ENCODE data around the gene LDLRAD4.

The LDLRAD4 gene

GRCh38 chr18:13207294-13207693 lies 11.3 kb upstream of the LDLRAD4 start:
- Histone ChIP-seq H3K36me3 (ENCODE audit: control insufficient read depth, insufficient read depth, low read length) (no peaks in the 10 kb centered on the region), H3K4me3 (ENCODE audit: low read depth, low read length) (no peak overlapping the region), H3K27me3 (ENCODE audit: control insufficient read depth, insufficient read depth, low read length) (no peaks in the 10 kb centered on the region), H3K4me2 (ENCODE audit: low read length) (no peak overlapping the region), H3K27ac (no peak overlapping the region), H3K9me3 (ENCODE audit: control insufficient read depth, low read length) (no peaks in the 10 kb centered on the region), H3K79me2 (no peaks in the 10 kb centered on the region), H3K4me1 (no peaks in the 10 kb centered on the region), H2AFZ (no peak overlapping the region), H3K9ac (no peak overlapping the region)
- no peak for TF ChIP-seq CTCF (IDR thresholded peaks at IDR 0.05)

GRCh38 chr18:13211534-13211933 lies 7.0 kb upstream of the LDLRAD4 start:
- H3K9me3 ChIP-seq (ENCODE audit: control insufficient read depth, low read length), result no peaks in the 10 kb centered on the region
- no peak overlapping the region for H3K27ac ChIP-seq
- TF ChIP-seq CTCF (IDR thresholded peaks at IDR 0.05), result no peak
- no peaks in the 10 kb centered on the region for H3K79me2 ChIP-seq
- no peaks in the 10 kb centered on the region for H3K4me1 ChIP-seq
- H3K9ac ChIP-seq, result no peak overlapping the region
- no peak overlapping the region for H2AFZ ChIP-seq
- no peaks in the 10 kb centered on the region for H3K36me3 ChIP-seq (ENCODE audit: control insufficient read depth, insufficient read depth, low read length)
- no peak overlapping the region for H3K4me2 ChIP-seq (ENCODE audit: low read length)
- H3K27me3 ChIP-seq (ENCODE audit: control insufficient read depth, insufficient read depth, low read length), result no peaks in the 10 kb centered on the region
- H3K4me3 ChIP-seq (ENCODE audit: low read depth, low read length), result no peak overlapping the region

DNA sequence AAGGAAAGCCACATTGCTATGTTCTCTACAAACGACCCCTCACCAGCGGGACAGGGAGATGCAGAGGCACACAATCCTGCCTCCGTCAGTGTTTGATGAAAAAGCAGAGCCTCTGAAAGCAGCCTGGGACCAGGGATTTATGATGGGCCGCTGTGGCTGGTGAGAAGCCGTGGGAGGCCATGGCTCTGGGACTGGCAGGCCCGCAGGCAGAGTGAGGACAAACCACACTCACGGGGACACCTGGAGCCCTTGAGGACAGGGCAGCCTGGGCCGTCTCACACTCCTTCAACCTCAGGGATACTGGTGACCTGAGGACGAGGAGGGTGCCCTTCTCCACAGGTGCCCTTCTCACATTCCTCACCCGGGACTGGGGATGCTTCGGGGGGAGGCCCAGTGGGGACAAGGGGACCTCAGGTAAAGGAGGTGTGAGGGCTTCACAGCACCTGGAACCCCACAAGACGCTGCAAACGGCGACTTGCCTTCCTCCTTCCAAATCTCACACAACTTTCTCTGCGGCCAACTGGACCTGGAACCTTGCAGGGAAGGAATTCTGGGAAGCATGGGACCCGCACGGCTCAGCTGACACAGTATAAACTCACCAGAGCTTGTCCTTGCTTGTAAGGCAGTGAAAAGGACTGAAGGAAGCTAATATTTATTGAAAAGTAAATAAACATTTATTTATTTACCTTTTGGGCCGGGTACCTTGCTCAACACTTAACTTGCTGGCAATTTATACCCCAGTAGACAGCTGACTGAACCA lies 5.3 kb upstream of the LDLRAD4 start:
- H3K4me2 ChIP-seq (ENCODE audit: low read length), result no peak overlapping the region
- no peak for TF ChIP-seq CTCF (IDR thresholded peaks at IDR 0.05)
- no peaks in the 10 kb centered on the region for H3K4me1 ChIP-seq

GRCh38 chr18:13214609-13215008 lies 4.0 kb upstream of the LDLRAD4 start:
- H3K4me1 ChIP-seq, result peaks cover 4% of the 10 kb centered on the region
- no peak overlapping the region for H3K9ac ChIP-seq
- H3K9me3 ChIP-seq (ENCODE audit: control insufficient read depth, low read length), result no peaks in the 10 kb centered on the region
- no peaks in the 10 kb centered on the region for H3K36me3 ChIP-seq (ENCODE audit: control insufficient read depth, insufficient read depth, low read length)
- no peak overlapping the region for H2AFZ ChIP-seq
- H3K79me2 ChIP-seq, result no peaks in the 10 kb centered on the region
- no peaks in the 10 kb centered on the region for H3K27me3 ChIP-seq (ENCODE audit: control insufficient read depth, insufficient read depth, low read length)
- H3K4me3 ChIP-seq (ENCODE audit: low read depth, low read length), result no peak overlapping the region
- no peak overlapping the region for H3K27ac ChIP-seq
- H3K4me2 ChIP-seq (ENCODE audit: low read length), result no peak overlapping the region
- TF ChIP-seq CTCF (IDR thresholded peaks at IDR 0.05), result no peak

More for the DNA sequence above, 5.3 kb upstream of the LDLRAD4 start:
- H2AFZ ChIP-seq, result no peak overlapping the region
- no peaks in the 10 kb centered on the region for H3K27me3 ChIP-seq (ENCODE audit: control insufficient read depth, insufficient read depth, low read length)
- H3K27ac ChIP-seq, result no peak overlapping the region
- H3K79me2 ChIP-seq, result no peaks in the 10 kb centered on the region
- no peaks in the 10 kb centered on the region for H3K36me3 ChIP-seq (ENCODE audit: control insufficient read depth, insufficient read depth, low read length)
- H3K9ac ChIP-seq, result no peak overlapping the region
- H3K9me3 ChIP-seq (ENCODE audit: control insufficient read depth, low read length), result no peaks in the 10 kb centered on the region
- H3K4me3 ChIP-seq (ENCODE audit: low read depth, low read length), result no peak overlapping the region

- H3K27ac ChIP-seq, result no peak overlapping the region
- H3K4me3 ChIP-seq (ENCODE audit: low read depth, low read length), result no peak overlapping the region
- TF ChIP-seq CTCF (IDR thresholded peaks at IDR 0.05), result peak; percentile 70
Observed at GRCh38 chr18:13216092-13216582, 2.4 kb upstream of the LDLRAD4 start.

More at GRCh38 chr18:13216092-13216582, 2.4 kb upstream of the LDLRAD4 start:
- H2AFZ ChIP-seq, result no peak overlapping the region
- H3K4me1 ChIP-seq, result peaks cover 18% of the 10 kb centered on the region
- H3K36me3 ChIP-seq (ENCODE audit: control insufficient read depth, insufficient read depth, low read length), result no peaks in the 10 kb centered on the region
- H3K27me3 ChIP-seq (ENCODE audit: control insufficient read depth, insufficient read depth, low read length), result no peaks in the 10 kb centered on the region
- H3K9me3 ChIP-seq (ENCODE audit: control insufficient read depth, low read length), result no peaks in the 10 kb centered on the region
- H3K79me2 ChIP-seq, result no peaks in the 10 kb centered on the region
- H3K4me2 ChIP-seq (ENCODE audit: low read length), result no peak overlapping the region
- no peak overlapping the region for H3K9ac ChIP-seq
